Superior temporal gyrus (tissue), 1 donor: ENCODE results near the gene DIPK1B.

Experiments used
- DNase-seq: peaks from one replicate; pipeline ENCODE4 v3.0.0-alpha.2; 2016; ENCODE audit errors: extremely low spot score

The DIPK1B gene

DNA sequence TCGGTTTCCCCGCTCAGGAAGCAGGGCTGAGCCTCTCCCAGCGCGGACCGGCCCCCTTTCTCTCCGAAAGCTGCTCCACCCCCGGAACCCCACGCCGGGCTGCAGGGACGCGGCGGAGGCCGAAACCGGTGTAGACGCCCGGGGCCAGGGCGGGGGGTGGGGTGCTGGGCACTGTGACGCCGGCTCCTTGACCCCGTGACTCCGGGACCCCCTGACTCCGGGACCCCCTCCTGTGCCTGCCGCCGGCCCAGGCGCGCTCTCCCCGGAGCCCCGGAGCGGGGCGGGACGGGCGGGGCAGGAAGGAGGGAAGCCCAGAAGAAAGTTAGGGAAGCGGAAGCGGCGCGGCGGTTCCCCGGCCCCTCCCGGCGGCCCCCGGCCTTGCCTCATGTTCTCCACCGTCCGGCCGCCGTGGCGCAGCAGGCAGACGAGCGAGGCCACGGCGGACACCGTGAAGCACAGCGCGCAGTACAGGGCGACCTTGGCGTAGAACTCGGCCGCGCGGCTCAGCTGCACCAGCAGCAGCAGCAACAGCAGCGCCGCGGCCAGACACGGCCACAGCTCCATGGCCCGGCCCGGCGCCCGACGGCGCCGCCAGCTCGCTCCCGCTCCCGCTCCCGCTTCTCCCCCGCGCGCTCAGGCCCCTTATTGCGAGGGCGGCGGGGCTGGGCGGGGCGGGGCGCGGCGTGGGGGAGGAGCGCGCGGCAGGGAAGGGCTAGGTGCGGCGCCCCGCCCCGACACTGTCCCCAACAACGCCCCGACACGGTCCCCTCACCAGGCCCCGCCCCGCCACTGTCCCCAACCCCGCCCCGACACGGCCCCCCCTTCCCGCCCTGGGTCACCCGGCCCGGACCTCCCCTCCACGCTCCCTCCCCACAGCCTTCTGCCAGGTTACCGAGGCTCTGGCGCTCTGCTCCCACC, 25.3 kb upstream of the DIPK1B start, which contains the start of gene AGPAT2:
Gene AGPAT2, minus strand, starts transcription at position 664 of the 918 bp plus-strand sequence. Its CDS starts 100 bp downstream, at position 564.
- DNase-seq: no peak

DNA sequence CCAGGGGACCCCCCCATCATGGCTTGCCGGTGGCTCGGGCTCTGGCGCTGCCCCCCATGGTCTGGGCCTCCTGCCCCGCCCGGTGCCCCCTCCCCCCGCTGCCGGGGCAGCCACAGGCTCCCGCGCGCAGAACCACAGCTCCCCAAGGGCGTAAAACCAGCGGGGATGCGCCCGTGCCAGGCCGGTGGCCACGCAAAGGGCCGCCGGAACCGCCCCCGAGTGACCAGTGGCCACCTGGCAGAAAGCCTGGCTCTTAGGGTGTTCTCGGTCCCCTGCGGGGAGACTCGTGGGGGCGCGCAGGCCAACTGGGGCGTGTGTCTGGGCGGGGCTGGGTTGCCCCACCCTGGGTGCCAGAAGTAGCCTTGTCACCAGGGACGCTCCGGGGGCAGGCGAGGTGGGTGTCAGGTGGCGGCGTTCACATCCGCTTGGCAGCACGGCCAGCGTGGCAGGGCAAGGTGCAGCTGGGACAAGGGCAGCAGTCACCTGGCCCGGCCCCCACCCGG, 24.6 kb upstream of the DIPK1B start:
- no peak for DNase-seq

DNA sequence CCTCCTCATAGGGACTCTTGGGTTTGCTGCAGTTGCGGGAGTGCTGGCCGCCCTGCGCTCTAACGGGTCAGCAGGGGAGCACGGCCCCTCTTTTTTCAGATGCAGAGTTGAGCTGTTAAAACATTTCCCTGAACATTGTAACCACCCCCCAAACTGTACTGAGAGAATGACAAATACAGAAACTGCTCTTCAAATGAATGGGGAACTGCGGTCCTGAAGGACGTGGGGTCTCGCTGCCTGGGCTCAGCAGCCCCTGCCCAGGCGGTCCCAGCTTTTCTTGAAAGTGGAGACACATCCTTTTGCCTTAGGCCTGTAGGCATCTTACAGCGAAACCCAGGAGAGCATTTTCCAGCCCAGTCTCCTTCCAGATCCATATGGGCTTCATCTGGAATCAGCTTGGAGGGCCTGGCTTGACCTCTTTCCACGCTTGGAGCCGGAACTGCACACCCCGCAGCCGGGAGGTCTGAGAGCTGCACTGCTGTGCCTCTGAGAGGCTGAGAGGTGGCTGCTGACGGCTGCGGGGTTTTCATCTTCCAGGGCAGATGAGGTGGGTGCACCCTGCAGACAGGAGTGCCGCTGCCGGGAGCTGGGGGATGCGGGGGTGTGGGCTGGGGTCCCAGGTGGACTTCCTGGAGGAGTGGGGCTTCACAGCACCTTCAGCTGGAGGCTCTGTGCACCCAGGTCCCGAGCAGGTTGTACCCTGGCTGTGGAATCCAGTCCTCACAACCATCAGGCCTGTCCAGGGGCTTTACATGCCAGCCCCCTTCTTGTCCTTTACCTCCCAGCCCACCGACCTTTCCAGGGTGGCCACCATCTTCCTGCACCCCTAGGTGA, 23.9 kb upstream of the DIPK1B start:
- DNase-seq: no peak

DNA sequence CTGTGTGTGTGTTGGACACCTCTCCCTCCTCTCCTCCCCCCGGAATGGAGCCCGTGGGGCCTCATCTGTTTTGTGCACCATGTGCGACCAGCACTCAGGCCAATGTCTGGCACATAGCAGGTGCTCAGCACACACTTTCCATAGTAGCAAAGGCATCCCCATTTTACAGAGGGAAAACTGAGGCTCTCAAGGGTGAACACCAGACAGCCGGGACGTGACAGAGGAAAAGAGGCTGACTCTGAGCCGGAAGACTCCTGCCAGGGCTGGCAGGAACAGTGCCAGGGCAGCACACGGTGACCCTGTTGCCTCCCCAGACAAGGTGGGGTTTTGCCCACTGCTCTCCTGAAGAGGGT, 23.3 kb upstream of the DIPK1B start:
- DNase-seq: no peak

DNA sequence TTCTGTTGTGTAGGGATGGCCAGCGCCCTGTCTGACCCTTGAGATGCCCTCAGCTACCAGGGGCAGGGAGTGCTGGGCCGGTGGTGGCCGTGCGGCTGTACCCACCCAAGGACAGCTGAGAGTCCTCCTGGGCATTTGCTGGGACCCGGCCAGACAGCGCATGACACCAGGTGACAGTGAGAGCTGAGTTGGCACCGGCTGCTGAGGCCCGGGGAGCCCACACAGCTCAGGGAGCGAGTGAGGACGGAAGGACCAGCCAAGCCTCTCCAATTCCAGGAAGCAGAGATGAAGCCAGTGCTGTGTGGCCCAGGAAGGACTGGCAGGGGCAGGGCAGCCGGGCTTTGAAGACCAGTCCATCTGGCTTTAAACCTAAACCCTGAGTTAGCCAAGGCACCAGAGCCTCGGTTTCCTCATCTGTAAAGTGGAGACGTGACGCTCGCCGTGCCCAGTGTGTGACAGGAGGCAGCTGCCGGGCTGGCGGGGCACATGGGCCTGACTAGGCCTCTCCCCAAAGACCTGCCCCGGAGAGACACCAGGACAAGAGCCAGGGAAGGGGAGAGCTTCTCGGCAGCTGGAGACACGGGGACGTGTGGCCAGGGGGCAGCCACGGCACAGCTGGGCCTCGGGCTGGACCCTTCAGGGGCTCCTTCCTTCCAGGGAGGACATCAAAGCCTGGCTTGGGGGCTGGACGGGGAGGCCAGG, 22.1 kb upstream of the DIPK1B start:
- DNase-seq: no peak

DNA sequence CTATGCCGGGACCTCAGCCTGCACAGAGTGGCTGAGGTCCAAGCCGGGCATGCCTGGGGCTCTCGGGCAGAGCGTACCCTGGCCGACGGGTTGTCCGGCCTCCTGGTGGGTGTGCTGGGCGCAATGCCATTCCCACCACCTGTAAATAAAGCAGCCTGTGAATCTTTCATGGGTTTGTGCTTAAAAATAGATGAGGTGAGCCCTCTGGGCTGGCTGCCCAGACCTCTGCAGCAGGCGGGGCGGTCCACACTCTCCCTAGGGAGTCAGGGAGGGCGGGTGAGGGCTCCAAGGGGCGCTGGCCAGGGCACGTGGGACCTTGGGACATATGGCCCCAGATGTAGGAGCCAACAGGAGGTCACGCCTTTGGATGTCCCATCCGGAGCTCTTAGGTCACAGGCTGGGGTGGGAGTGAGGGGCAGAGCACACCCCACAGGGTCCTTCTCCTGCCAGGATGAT, 21.5 kb upstream of the DIPK1B start:
- DNase-seq: no peak

DNA sequence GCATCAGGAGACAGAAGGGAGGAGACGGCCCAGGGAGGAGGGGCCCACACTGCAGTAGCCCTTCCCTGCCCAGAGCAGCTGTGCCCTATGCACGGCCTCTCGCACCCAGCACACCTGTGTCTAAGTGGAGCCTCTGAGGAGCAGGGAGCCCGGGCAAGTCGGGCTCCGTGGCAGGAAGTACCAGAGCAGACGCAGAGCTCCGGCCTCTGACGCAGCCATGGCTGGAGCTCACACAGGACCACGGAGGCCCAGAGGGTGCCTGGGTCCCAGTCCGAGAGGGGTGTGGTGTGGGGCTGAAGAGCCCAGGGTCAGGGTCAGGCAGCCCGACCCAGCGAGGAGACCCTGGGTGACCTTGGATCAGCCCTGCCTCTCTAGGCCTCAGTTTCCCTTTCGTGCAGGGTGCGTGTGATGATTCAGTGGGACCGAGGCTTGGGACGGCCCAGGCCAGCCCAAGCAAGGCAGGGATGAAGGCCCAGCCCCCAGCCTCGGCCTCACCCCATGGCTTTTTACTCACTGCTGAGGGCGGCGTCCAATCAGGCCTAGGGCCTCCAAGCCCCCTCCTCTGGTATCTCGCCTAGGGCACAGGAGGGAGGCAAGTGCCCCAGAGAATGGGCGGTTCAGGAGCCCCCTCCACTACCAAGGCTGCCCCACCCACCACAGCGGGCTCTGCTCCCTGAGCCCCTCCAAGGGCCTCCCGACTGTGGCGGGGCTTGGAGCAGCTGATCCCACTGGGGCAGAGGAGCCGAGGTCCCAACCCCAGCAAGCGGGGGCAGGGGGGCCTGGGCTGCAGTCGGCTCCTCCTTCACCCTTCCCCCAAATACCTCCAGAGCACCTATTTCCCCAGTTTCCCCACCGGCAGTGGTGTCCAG, 20.8 kb upstream of the DIPK1B start:
- no peak for DNase-seq

DNA sequence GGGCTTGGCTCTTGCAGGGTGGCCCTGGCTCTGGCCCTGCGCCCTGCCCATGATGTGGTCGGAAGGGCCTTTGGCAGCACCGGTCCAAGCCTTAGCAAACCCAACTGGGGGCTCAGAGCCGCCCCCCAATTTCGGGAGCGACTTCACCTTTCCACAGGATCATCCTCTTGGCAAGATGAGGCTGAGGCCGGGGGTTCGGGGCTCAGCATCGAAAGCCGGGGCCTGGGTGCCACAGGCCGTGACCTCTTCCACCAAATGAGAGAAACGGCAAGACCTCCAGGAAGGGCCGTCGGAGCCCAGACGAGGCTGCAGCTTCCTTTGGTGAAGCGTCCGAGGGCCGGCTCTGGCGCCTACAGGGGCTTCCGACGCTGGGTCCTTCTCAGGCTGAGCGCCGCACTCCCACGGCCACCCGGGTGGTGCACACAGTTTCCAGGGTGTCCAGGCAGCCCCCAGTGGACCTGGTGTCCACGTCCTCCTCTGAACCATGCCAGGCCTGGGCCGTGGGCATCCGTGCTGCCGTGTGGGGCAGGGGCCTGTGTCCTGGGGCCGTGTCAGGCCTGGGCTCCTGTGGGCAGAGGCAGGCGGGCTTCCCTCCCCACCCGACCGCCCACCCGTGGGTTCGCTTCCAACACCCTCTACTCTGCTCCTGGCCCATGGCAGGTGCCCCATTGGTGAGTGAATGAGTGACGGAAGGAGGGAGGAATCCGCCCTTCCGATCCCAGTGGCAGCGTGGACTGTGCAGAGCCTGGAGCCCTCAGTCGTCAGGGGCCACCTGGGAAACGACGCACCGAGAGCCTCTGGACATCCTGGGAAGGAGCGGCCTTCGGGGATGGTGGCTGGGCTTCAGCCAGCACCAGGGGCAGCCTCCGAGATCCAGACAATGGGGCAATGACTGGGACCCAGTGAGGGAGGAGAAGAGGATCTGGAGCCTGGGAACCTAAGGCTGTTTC, 19.9 kb upstream of the DIPK1B start:
- no peak for DNase-seq

DNA sequence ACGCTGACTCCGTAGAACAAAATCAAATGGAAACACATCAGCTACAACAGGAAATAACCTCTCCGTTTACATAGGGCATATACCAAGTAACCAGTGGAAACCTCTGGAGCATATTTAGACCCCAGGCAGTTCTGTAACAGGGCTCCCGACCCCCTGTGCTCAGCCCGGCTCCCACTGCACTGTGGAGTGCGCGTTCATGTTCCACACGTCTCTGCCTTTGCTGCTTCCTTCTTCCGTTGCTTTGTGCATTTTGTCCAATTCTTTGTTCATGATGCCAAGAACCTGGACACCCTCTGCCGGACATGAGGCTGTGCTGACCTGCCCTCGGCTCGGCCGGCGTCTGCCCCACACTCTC, 19.3 kb upstream of the DIPK1B start:
- no peak for DNase-seq

DNA sequence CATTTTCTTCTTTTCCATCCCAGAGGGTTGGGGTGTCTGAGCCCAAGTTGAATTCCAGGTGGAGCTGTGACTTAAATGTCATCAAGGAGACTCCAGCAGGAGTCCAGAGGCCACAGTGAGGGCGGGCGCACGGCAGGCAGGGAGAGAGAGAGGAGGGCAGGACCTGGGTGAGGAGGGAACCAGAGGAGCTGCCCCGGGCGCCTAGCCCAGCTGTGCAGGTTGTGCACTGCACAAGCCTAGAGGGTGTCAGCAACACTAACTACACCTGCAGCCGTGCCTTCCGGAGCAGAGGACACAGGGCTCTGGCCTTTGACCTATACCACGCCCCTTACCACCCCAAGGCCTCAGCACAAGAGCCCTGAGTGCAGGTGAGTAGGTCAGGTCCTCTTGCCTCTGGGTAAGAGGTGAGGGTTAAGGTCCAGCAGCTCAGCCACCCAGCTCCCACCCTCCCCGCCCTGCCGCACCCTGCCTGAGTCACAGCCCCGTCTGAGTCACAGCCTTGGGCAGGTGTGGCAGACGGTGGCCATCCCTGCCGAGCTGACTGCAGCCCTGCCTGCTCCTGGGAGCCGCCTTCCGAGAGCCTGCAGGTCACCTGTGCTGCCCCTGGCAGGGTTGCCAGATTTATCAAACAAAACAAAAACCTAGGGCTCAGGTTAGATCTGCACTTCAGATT, 18.7 kb upstream of the DIPK1B start:
- no peak for DNase-seq

DNA sequence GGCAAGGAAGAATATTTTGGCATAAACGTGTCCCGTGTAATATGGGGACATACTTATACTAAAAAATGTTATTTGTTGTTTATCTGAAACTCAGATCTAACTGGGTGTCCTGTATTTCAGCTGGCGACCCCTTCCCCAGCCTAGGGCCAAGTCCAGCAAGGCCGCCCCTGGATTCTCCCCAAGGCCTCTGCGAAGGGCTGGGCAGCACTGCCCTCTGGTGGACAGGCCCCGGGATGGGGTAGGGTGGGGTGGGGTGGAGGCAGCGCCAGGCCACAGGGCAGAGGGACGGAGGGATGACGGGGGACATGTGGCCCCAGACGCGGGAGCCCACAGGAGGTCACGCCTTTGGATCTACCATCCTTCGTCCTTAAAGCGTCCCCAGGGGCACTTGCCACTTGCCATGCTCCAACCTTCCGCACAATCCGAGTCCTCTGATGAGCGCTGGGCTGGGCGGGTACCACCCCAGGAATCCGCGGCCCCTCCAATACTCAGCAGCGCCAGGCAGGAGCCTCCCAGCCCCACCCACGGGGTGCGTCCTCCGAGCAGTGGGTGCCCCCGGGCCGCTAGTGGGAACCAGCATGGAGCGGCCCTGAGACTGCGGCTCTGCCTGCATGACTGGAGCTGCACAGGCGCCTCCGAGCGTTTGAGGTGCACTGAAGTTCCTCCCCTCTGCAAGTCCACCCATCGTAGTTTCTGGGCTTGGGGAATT, 18.1 kb upstream of the DIPK1B start:
- no peak for DNase-seq

DNA sequence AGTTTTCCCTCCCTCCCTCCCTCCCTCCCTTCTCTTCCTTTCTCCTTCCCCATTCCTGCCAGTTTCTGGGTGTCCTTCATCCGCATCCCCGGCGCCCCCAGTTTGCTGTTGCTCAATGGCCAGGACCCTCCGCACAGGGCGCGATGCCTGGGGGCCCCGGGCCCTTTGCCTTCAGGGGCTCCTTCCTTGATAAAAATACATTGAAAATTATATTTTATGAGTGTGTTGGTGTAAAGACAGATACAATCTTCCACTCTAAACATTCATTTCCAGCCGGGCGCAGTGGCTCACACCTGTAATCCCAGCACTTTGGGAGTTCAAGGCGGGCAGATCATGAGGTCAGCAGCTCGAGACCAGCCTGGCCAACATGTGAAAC, 17.5 kb upstream of the DIPK1B start:
- DNase-seq: no peak

DNA sequence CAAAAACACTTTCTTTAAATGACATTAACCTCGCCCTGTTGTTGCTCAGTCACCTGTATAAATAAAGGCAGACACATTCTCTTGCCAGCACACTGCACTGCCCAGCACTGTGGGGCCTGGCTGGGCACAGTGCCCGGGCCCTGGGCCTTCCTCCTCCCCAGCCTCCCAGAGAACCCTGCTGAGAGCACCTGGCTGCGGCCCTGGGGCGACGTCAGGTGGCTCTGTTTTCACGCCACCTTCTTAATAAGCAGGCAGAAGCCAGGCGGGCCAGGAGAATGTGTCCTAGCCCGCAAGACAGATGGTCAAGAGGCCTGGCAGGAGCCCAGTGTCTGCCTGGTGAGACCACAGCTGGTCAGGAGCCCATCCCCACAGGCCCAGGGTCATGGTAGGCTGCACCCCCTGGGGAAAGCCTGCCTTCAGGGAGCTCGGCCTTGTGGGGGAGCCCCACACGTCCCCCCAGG, 16.9 kb upstream of the DIPK1B start:
- no peak for DNase-seq

DNA sequence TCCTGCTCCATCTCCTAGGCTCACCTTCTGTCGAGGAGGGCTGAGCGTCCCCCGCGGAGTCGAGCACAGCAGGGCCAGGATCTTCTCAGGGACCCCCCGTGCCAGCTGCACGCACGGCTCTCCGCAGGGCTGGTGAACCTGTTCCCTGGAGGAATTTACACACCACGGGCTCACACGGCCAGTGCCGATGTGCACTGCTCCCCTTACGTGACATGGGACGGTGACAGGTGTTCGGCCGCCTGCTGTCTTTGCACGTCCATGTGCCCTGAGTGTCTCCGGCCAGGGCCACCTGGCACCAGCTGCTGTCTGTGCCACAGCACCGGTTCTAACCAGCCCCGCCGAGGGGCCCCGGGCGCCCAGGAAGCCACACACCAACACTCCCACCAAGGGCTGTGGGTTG, 16.4 kb upstream of the DIPK1B start:
- DNase-seq: no peak

DNA sequence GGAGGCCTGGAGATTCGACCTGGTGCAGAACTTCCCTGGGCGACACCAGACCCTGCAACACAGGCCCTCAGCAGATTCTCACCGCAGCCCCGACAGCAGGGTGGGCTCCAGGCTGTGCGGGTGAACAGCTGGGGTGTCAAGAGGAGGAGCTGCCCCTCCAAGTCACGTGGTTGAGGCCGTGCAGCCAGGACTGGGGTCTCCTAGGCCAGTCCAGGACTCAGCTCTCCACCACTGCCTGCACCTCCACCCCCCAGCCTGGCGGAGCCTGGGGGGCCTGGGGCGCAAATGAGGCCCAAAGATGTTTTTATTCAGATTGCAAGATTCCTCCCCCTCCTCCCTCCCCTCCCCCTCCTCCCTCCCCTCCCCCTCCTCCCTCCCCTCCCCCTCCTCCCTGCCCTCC, 15.9 kb upstream of the DIPK1B start:
- DNase-seq: no peak

DNA sequence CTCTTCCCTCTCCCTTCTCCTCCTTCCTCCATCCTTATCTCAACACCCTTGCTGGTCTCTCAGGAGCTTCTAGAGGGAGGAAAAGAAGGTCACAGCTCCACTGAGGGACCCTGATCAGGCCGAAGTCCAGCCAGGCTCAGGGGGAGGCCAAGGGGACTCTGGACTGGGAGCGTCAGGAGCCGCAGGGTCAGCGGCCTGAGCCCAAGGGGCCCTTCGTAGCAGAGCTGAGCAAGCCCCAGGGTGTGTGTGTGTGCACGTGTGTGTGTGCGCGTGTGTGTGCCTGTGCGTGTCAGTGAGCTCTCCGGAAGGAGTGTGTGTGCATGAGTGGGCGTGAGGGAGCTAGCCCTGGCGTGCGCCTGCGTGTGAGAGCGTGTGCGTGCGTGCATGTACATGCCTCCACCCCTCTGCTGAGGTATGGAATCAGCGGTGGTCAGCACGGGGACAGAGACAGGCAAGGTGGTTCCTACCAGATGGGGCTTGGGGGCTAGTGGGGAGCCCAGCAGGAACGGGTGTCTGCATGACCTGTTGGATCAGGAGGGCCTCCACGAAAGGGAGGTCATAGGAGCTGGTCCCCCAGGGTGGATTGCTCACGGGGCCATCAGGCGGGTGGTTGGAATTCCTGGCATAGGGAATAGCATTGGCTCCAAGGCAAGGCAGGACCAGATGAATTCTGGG, 15.1 kb upstream of the DIPK1B start:
- no peak for DNase-seq

DNA sequence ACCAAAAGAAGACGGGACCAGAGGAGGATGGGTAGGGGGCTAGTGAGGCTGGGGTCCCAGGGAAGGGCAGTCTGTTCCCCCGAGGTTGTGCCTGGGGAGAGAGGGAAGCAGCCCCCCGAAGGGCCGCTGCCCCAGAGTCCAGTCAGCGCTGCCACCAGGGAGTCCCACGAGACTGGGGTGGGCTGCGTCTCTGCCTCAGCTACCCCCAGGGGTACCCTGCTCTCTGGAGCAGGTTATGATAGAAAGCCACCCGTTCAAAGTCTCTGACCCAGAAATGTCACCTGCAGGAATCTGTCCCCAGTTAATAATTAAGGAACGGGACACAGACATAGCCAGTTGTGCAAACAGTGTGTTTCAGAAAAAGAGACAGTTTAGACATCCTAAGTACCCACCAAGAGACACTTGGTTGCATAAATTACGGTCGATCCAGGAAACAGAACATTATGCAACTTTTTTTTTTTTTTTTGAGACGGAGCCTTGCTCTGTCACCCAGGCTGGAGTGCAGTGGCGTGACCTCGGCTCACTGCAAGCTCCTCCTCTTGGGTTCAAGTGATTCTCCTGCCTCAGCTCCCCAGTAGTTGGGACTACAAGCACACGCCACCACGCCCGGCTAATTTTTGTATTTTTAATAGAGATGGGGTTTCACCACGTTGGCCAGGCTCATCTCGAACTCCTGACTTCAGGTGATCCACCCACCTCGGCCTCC, 14.4 kb upstream of the DIPK1B start:
- DNase-seq: no peak
